NT2/D1 (cell line): ENCODE data around the gene IQSEC3.

Experiments
- SUZ12 ChIP-seq: IDR thresholded peaks from 2 replicates; pipeline ENCODE4 v1.6.1; 2011; ENCODE audit not compliant: insufficient read length, insufficient read depth; ENCODE audit errors: extremely low read depth
- YY1 ChIP-seq: IDR thresholded peaks from 2 replicates; pipeline ENCODE4 v1.6.1; 2011; ENCODE audit not compliant: insufficient read length, insufficient read depth
- ZNF274 ChIP-seq: IDR thresholded peaks from 2 replicates; pipeline ENCODE4 v1.6.1; 2011; ENCODE audit warnings: mild to moderate bottlenecking, low read depth, low read length

DNA sequence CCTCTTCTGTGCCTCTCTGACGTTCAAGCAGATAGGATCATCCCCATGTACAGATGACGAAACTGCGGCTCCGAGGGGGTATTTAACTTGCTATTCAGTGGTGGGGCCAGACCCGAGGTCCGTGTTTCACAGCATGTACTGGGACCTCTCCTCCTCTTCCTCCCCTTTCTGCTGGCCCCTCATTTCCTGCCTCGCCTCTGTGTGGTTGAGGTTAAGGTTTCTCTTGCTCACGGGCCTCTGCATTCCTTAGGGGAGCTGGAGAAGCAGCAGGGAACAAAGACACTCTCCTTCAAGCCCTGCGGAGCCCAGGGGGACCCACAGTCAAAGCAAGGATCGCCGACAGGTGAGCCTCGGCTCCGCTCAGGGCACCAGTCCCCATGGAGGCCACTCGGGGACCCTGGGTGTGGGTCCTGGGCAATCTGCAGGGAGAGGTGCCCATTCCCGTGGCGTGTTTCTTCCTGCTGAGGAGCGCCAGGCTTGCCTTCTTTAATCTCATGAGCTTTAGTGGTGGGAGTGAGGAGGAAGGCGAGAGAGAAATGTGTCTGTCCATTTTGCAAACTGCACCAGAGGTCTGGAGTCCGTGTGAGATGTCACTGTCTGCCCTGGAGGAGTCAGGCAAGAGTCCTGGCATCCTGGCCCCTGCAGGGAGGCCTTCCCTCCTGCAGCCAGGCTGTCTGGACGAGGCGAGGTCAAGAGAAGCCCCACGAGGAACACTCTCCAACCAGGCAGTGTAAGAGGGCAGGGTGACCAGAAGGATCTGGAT lies 102.4 kb downstream of the IQSEC3 start:
- TF ChIP-seq YY1 (no peak), ZNF274 (no peak), SUZ12 (no peak)
